Adrenal gland (tissue), 12 donors: ENCODE measurements around the gene PITRM1. TPM values are rescaled to one million over a fixed set of nuclear protein-coding genes. Genes with fewer than 3 reads are reported as not detected.

Experiments
- DNase-seq, 7 donors: peaks; one replicate each; pipeline ENCODE4 v3.0.0-alpha.2; 2019 to 2020
- H3K27ac ChIP-seq, 5 donors: fragments of 200-600 bp; sonication (generic) in 4 of 5; 1 replicate in 3 of 5; 2 replicates in 2 of 5; pipeline versions ENCODE4 v1.5.1 to v1.8.0; 2016 to 2020; ENCODE audit warnings: mild to moderate bottlenecking in 1 of 5
- H3K27me3 ChIP-seq: fragments of 200-600 bp; 2 replicates; pipeline ENCODE4 v1.8.0; 2021
- H3K36me3 ChIP-seq, 2 donors: fragments of 200-600 bp; replicated peaks in 1 of 2; 1 replicate in 1 of 2; 2 replicates in 1 of 2; pipeline versions ENCODE4 v1.5.1 to v1.8.0; 2018 to 2022
- H3K4me1 ChIP-seq, 2 donors: fragments of 200-600 bp; replicated peaks in 1 of 2; 1 replicate in 1 of 2; 2 replicates in 1 of 2; pipeline versions ENCODE4 v1.5.1 to v1.8.0; 2018 to 2021
- H3K4me3 ChIP-seq, 4 donors: fragments of 200-600 bp; sonication (generic) in 3 of 4; one replicate each; pipeline ENCODE4 v1.5.1; 2016 to 2018
- H3K9me3 ChIP-seq, 3 donors: fragments of 200-600 bp; sonication (generic) in 1 of 3; replicated peaks in 1 of 3; 1 replicate in 2 of 3; 2 replicates in 1 of 3; pipeline versions ENCODE4 v1.5.1 to v1.8.0; 2016 to 2021
- CTCF ChIP-seq, 6 experiments: fragments of 450-650 bp in 4 of 6; fragments of 200-600 bp in 2 of 6; sonication (generic) in 1 of 6; IDR thresholded peaks; 1 replicate in 5 of 6; 2 replicates in 1 of 6; pipeline versions ENCODE4 v1.5.1 to v1.8.0; 2016 to 2021; ENCODE audit warnings: antibody characterized with exemption in 6 of 6, mild to moderate bottlenecking in 2 of 6, moderate library complexity in 1 of 6
- POLR2A ChIP-seq, 2 donors: fragments of 450-650 bp; IDR thresholded peaks; one replicate each; pipeline ENCODE4 v1.6.1; 2017; ENCODE audit warnings: antibody characterized with exemption in 2 of 2, mild to moderate bottlenecking in 2 of 2, moderate library complexity in 1 of 2
- WGBS, 4 donors: extraction: QIAGEN DNeasy Blood & Tissue Kit in 2 of 4; methylation state at CpG; one replicate each; pipeline versions ENCODE4 v1.1.5 to v1.1.7; 2013 to 2017; 5-methylcytosine and 5-hydroxymethylcytosine counted together
- intact Hi-C, 2 donors: fragments of 100-400 bp; cut with DNase I; formaldehyde crosslinking; loops; one replicate each; pipeline versions ENCODE4 v1.14.1 to v1.15.0; 2022 to 2023
- polyA plus RNA-seq, 3 donors: library from polyadenylated mRNA; stranded (reverse); fragments of 200-250 nt in 2 of 3; fragments of 350-450 nt in 1 of 3; fragmentation: Illumina TruSeq in 1 of 3; extraction: RNeasy Lipid Tissue Mini Kit (QIAGEN cat#74804) in 1 of 3; gene quantifications; one replicate each; pipeline ENCODE4 v1.2.3, GENCODE V29; 2013 to 2014
- total RNA-seq, 9 donors: library from RNA; depleted of rRNA in 4 of 9; stranded (reverse); fragments of >200 nt in 4 of 9; fragments of 120-200 nt in 1 of 9; fragmentation: NEBNext Ultra II Directional in 1 of 9; extraction: Animal tissue kit (Norgen Biotek cat#: 25700) in 1 of 9; gene quantifications; one replicate each; pipeline versions ENCODE4 v1.1.0 to v1.2.4, GENCODE V29; 2013 to 2023
- donor health status: healthy with polysubstance abuse.
- donor health status: Bipolar disorder and iron deficiency.
- donor health status: DM: yes; HTN: yes; CAD: no.
- donor health status: DM: no; HTN: no; CAD: no.
- donor health status: DM: no; HTN: no; CAD: no.
- donor health status: DM: yes; HTN: yes; CAD: no.

Gene PITRM1
- total and polyA plus RNA-seq, 12 donors: 83.0 to 204 (median 102) TPM

GRCh38 chr10:3165196-3165595 is 7.4 kb downstream of the PITRM1 start:
- H3K9me3 ChIP-seq: no peaks in the 10 kb centered on the region
- intact Hi-C loops: no loop called here
- TF ChIP-seq CTCF (IDR thresholded peaks at IDR 0.05) (no peak), POLR2A (IDR thresholded peaks at IDR 0.05) (no peak)
- peaks cover 0 to 75% of the 10 kb centered on the region in 2 donors for H3K36me3 ChIP-seq
- no peaks in the 10 kb centered on the region for H3K27me3 ChIP-seq
- H3K4me1 ChIP-seq: peaks cover 5 to 17% of the 10 kb centered on the region in 2 donors
- WGBS, 4 donors: 89 to 95% (median 93%) methylated on average over 9 of the region's 9 CpGs
- H3K4me3 ChIP-seq: no peak overlapping the region
- no peak overlapping the region for H3K27ac ChIP-seq
- no peak for DNase-seq

- DNase-seq: no peak
- WGBS, 4 donors: 81 to 92% (median 85%) methylated on average over 9 of the region's 9 CpGs
- H3K9me3 ChIP-seq: no peaks in the 10 kb centered on the region
- H3K36me3 ChIP-seq: peaks cover 0 to 78% of the 10 kb centered on the region in 2 donors
- TF ChIP-seq CTCF (IDR thresholded peaks at IDR 0.05) (no peak), POLR2A (IDR thresholded peaks at IDR 0.05) (no peak)
- intact Hi-C loops: no loop called here
- H3K27me3 ChIP-seq: no peaks in the 10 kb centered on the region
- no peak overlapping the region for H3K4me3 ChIP-seq
- no peak overlapping the region for H3K27ac ChIP-seq
- H3K4me1 ChIP-seq: peaks cover 0 to 5% of the 10 kb centered on the region in 2 donors
Measured at GRCh38 chr10:3163879-3164278, 8.7 kb downstream of the PITRM1 start.

- Histone ChIP-seq H3K4me3 (no peak overlapping the region), H3K36me3 (peaks cover 0 to 89% of the 10 kb centered on the region in 2 donors), H3K27me3 (no peaks in the 10 kb centered on the region), H3K9me3 (no peaks in the 10 kb centered on the region), H3K4me1 (no peaks in the 10 kb centered on the region), H3K27ac (no peak overlapping the region)
- WGBS, 4 donors: 88 to 94% (median 94%) methylated on average over 8 to 9 of the region's 9 CpGs
- DNase-seq: no peak
- no peak for TF ChIP-seq CTCF (IDR thresholded peaks at IDR 0.05)
- no peak for TF ChIP-seq POLR2A (IDR thresholded peaks at IDR 0.05)
- intact Hi-C loops: no loop called here
Measured at GRCh38 chr10:3162533-3162932, 10.0 kb downstream of the PITRM1 start.

GRCh38 chr10:3159152-3159551 is 13.4 kb downstream of the PITRM1 start:
- no peak overlapping the region for H3K4me3 ChIP-seq
- intact Hi-C loops: no loop called here
- TF ChIP-seq POLR2A (IDR thresholded peaks at IDR 0.05): no peak
- H3K27me3 ChIP-seq: no peaks in the 10 kb centered on the region
- H3K36me3 ChIP-seq: peaks cover 0 to 89% of the 10 kb centered on the region in 2 donors
- 94 to 98% (median 95%) methylated on average over 10 of the region's 10 CpGs for WGBS, 4 donors
- DNase-seq: no peak
- H3K27ac ChIP-seq: no peak overlapping the region
- H3K9me3 ChIP-seq: no peaks in the 10 kb centered on the region
- no peaks in the 10 kb centered on the region for H3K4me1 ChIP-seq

GRCh38 chr10:3154666-3155065 is 17.9 kb downstream of the PITRM1 start:
- Histone ChIP-seq H3K27ac (no peak overlapping the region), H3K9me3 (no peaks in the 10 kb centered on the region), H3K4me1 (no peaks in the 10 kb centered on the region), H3K27me3 (no peaks in the 10 kb centered on the region), H3K4me3 (no peak overlapping the region), H3K36me3 (peaks cover 0 to 96% of the 10 kb centered on the region in 2 donors)
- DNase-seq: no peak
- intact Hi-C loops: no loop called here
- TF ChIP-seq CTCF (IDR thresholded peaks at IDR 0.05): no peak
- no peak for TF ChIP-seq POLR2A (IDR thresholded peaks at IDR 0.05)
- 93 to 97% (median 95%) methylated on average over 10 of the region's 10 CpGs for WGBS, 4 donors
